OCI-LY1 (cell line): ENCODE measurements around the gene MPO.

ENCODE experiments used
- EZH2 ChIP-seq: fragments of 200-600 bp; sonication (generic), shearing (Covaris generic); IDR thresholded peaks from 2 replicates; pipeline ENCODE4 v1.8.0; 2017; ENCODE audit warnings: borderline replicate concordance, mixed run types, mild to moderate bottlenecking, antibody characterized with exemption, low read length, moderate library complexity, mixed read lengths
- TF ChIP-seq, protein P1 (sequence below): fragments of 200-600 bp; sonication (generic), shearing (Covaris generic); IDR thresholded peaks from 2 replicates; pipeline ENCODE4 v1.5.1; 2017; ENCODE audit warnings: mild to moderate bottlenecking, antibody characterized with exemption, low read length, moderate library complexity, mixed read lengths

- TF ChIP-seq, protein P1, sequence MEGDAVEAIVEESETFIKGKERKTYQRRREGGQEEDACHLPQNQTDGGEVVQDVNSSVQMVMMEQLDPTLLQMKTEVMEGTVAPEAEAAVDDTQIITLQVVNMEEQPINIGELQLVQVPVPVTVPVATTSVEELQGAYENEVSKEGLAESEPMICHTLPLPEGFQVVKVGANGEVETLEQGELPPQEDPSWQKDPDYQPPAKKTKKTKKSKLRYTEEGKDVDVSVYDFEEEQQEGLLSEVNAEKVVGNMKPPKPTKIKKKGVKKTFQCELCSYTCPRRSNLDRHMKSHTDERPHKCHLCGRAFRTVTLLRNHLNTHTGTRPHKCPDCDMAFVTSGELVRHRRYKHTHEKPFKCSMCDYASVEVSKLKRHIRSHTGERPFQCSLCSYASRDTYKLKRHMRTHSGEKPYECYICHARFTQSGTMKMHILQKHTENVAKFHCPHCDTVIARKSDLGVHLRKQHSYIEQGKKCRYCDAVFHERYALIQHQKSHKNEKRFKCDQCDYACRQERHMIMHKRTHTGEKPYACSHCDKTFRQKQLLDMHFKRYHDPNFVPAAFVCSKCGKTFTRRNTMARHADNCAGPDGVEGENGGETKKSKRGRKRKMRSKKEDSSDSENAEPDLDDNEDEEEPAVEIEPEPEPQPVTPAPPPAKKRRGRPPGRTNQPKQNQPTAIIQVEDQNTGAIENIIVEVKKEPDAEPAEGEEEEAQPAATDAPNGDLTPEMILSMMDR = no peak
- no peak for TF ChIP-seq EZH2
Observed at GRCh38 chr17:58320570-58321323, 40.0 kb upstream of the MPO start.
